GM19240 (cell line): ENCODE data around the gene HLA-DPB1.

Source experiments
- DNase-seq: peaks from one replicate; pipeline ENCODE4 v3.0.0; 2011; ENCODE audit warnings: low spot score; ENCODE audit not compliant: insufficient read length

The HLA-DPB1 gene

GRCh38 chr6:33128318-33128717, 52.5 kb downstream of the HLA-DPB1 start:
- no peak for DNase-seq

- DNase-seq = no peak
These were observed 56.3 kb downstream of the HLA-DPB1 start for GRCh38 chr6:33132081-33132524.

GRCh38 chr6:33136310-33136900, 60.6 kb downstream of the HLA-DPB1 start:
- DNase-seq = no peak
